NB4 (cell line): Measurements from ENCODE around the gene HHIP.

Source experiments
- CTCF ChIP-seq: IDR thresholded peaks from one replicate; pipeline ENCODE4 v1.5.1; 2012; ENCODE audit warnings: low read depth, low read length
- MAX ChIP-seq: IDR thresholded peaks from 2 replicates; pipeline ENCODE4 v1.6.1; 2011; ENCODE audit warnings: low read depth, low read length
- MYC ChIP-seq: IDR thresholded peaks from 2 replicates; pipeline ENCODE4 v1.6.1; 2011; ENCODE audit warnings: low read depth, low read length
- POLR2A ChIP-seq: IDR thresholded peaks from 2 replicates; pipeline ENCODE4 v1.6.1; 2011; ENCODE audit warnings: mild to moderate bottlenecking; ENCODE audit not compliant: insufficient read length; ENCODE audit errors: extremely low read depth

GRCh38 chr4:144666539-144667175 lies 20.7 kb downstream of the HHIP start:
- TF ChIP-seq CTCF (no peak), MAX (no peak), POLR2A (no peak), MYC (no peak)
